ENCODE measurements around the gene IL6R.

DNA sequence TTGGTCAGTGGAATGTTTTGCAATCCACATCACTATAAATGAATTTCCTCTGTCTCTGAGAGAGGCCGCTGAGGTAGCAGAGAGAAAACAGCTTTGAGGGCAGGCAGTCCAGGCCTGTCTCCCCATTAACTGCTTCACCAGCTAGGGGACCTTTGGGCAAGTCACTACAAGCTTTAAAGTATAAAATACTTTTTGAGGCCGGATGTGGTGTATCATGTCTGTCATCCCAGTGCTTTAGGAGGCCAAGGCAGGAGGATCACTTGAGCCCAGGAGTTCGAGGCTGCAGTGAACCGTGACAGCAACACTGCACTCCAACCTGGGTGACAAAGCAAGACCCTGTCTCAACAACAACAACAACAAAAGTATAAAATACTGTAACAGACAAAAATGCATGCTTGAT lies 6.4 kb downstream of the IL6R start:
- no peak for TF ChIP-seq EZH2 (optimal IDR thresholded peaks at IDR 0.05; ENCODE audit: low read depth, low read length)
- TF ChIP-seq CTCF (IDR thresholded peaks at IDR 0.05; ENCODE audit: low read length), result no peak
- TF ChIP-seq EZH2phosphoT487 (IDR thresholded peaks at IDR 0.05; ENCODE audit: low read length), result no peak

Measured in MM.1S (cell line).